Uterus (tissue), 2 donors: Measurements from ENCODE around the gene FAM47C.
"Not testable (repeated sequence)": the region's sequence is repeated elsewhere in the genome, so short reads cannot be mapped to it uniquely, and the experiment has no call there.

Experiments
- CTCF ChIP-seq, 4 experiments: fragments of 200-600 bp in 2 of 4; fragments of 450-650 bp in 2 of 4; sonication (generic) in 2 of 4; IDR thresholded peaks; one replicate each; pipeline ENCODE4 v1.5.1; 2016 to 2019; ENCODE audit warnings: antibody characterized with exemption in 4 of 4, mild to moderate bottlenecking in 2 of 4, moderate library complexity in 1 of 4
- POLR2A ChIP-seq, 2 donors: fragments of 450-650 bp; IDR thresholded peaks; one replicate each; pipeline ENCODE4 v1.6.1; 2016; ENCODE audit warnings: antibody characterized with exemption in 2 of 2, mild to moderate bottlenecking in 1 of 2, moderate library complexity in 1 of 2

GRCh38 chrX:36985416-36986209 is 22.6 kb upstream of the FAM47C start:
- not testable (repeated sequence) for TF ChIP-seq CTCF, POLR2A (IDR thresholded peaks at IDR 0.05)
